Adrenal gland (tissue), 12 donors: Measurements from ENCODE around the gene NCAM2. TPM values are rescaled to one million over a fixed set of nuclear protein-coding genes. Genes with fewer than 3 reads are reported as not detected.

Experiments
- DNase-seq, 7 donors: peaks; one replicate each; pipeline ENCODE4 v3.0.0-alpha.2; 2019 to 2020
- H3K27ac ChIP-seq, 5 donors: fragments of 200-600 bp; sonication (generic) in 4 of 5; 1 replicate in 3 of 5; 2 replicates in 2 of 5; pipeline versions ENCODE4 v1.5.1 to v1.8.0; 2016 to 2020; ENCODE audit warnings: mild to moderate bottlenecking in 1 of 5
- H3K27me3 ChIP-seq: fragments of 200-600 bp; 2 replicates; pipeline ENCODE4 v1.8.0; 2021
- H3K36me3 ChIP-seq, 2 donors: fragments of 200-600 bp; replicated peaks in 1 of 2; 1 replicate in 1 of 2; 2 replicates in 1 of 2; pipeline versions ENCODE4 v1.5.1 to v1.8.0; 2018 to 2022
- H3K4me1 ChIP-seq, 2 donors: fragments of 200-600 bp; replicated peaks in 1 of 2; 1 replicate in 1 of 2; 2 replicates in 1 of 2; pipeline versions ENCODE4 v1.5.1 to v1.8.0; 2018 to 2021
- H3K4me3 ChIP-seq, 4 donors: fragments of 200-600 bp; sonication (generic) in 3 of 4; one replicate each; pipeline ENCODE4 v1.5.1; 2016 to 2018
- H3K9me3 ChIP-seq, 3 donors: fragments of 200-600 bp; sonication (generic) in 1 of 3; replicated peaks in 1 of 3; 1 replicate in 2 of 3; 2 replicates in 1 of 3; pipeline versions ENCODE4 v1.5.1 to v1.8.0; 2016 to 2021
- CTCF ChIP-seq, 6 experiments: fragments of 450-650 bp in 4 of 6; fragments of 200-600 bp in 2 of 6; sonication (generic) in 1 of 6; IDR thresholded peaks; 1 replicate in 5 of 6; 2 replicates in 1 of 6; pipeline versions ENCODE4 v1.5.1 to v1.8.0; 2016 to 2021; ENCODE audit warnings: antibody characterized with exemption in 6 of 6, mild to moderate bottlenecking in 2 of 6, moderate library complexity in 1 of 6
- POLR2A ChIP-seq, 2 donors: fragments of 450-650 bp; IDR thresholded peaks; one replicate each; pipeline ENCODE4 v1.6.1; 2017; ENCODE audit warnings: antibody characterized with exemption in 2 of 2, mild to moderate bottlenecking in 2 of 2, moderate library complexity in 1 of 2
- WGBS, 4 donors: extraction: QIAGEN DNeasy Blood & Tissue Kit in 2 of 4; methylation state at CpG; one replicate each; pipeline versions ENCODE4 v1.1.5 to v1.1.7; 2013 to 2017; 5-methylcytosine and 5-hydroxymethylcytosine counted together
- intact Hi-C, 2 donors: fragments of 100-400 bp; cut with DNase I; formaldehyde crosslinking; loops; one replicate each; pipeline versions ENCODE4 v1.14.1 to v1.15.0; 2022 to 2023
- polyA plus RNA-seq, 3 donors: library from polyadenylated mRNA; stranded (reverse); fragments of 200-250 nt in 2 of 3; fragments of 350-450 nt in 1 of 3; fragmentation: Illumina TruSeq in 1 of 3; extraction: RNeasy Lipid Tissue Mini Kit (QIAGEN cat#74804) in 1 of 3; gene quantifications; one replicate each; pipeline ENCODE4 v1.2.3, GENCODE V29; 2013 to 2014
- total RNA-seq, 9 donors: library from RNA; depleted of rRNA in 4 of 9; stranded (reverse); fragments of >200 nt in 4 of 9; fragments of 120-200 nt in 1 of 9; fragmentation: NEBNext Ultra II Directional in 1 of 9; extraction: Animal tissue kit (Norgen Biotek cat#: 25700) in 1 of 9; gene quantifications; one replicate each; pipeline versions ENCODE4 v1.1.0 to v1.2.4, GENCODE V29; 2013 to 2023
- donor health status: healthy with polysubstance abuse.
- donor health status: Bipolar disorder and iron deficiency.
- donor health status: DM: yes; HTN: yes; CAD: no.
- donor health status: DM: no; HTN: no; CAD: no.
- donor health status: DM: no; HTN: no; CAD: no.
- donor health status: DM: yes; HTN: yes; CAD: no.

Gene NCAM2
- total and polyA plus RNA-seq, 12 donors: 2.2 to 59.4 (median 18.9) TPM

- no peaks in the 10 kb centered on the region for H3K27me3 ChIP-seq
- TF ChIP-seq CTCF (IDR thresholded peaks at IDR 0.05) (no peak), POLR2A (IDR thresholded peaks at IDR 0.05) (no peak)
- no peaks in the 10 kb centered on the region for H3K9me3 ChIP-seq
- H3K4me1 ChIP-seq: no peaks in the 10 kb centered on the region
- intact Hi-C loops: no loop called here
- WGBS, 4 donors: 71 to 91% (median 81%) methylated on average over 13 of the region's 13 CpGs
- H3K36me3 ChIP-seq: no peaks in the 10 kb centered on the region
- DNase-seq: no peak
- no peak overlapping the region for H3K27ac ChIP-seq
- H3K4me3 ChIP-seq: no peak overlapping the region
Measured at GRCh38 chr21:21279193-21279901, 281.1 kb downstream of the NCAM2 start.

DNA sequence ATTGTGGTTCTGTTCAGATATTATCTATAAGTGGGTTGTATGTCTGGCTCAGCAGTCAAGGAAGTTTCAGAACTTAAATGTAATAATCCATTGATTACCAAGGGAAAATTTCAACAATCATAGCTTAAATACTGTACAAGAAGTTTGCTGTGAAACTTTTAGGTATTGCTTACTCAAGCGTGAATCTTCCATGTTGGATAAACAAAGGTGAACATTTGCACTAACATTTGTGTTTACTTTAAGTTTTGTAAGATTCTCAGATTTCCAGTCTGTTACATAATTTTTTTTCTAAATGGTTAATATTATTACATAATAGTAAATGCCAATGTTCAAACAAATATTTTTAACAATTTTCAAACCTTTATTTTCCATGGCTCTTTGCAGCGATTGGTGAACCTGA, 285.6 kb downstream of the NCAM2 start:
- Histone ChIP-seq H3K36me3 (no peaks in the 10 kb centered on the region), H3K4me1 (no peaks in the 10 kb centered on the region), H3K4me3 (no peak overlapping the region), H3K9me3 (no peaks in the 10 kb centered on the region), H3K27me3 (no peaks in the 10 kb centered on the region), H3K27ac (no peak overlapping the region)
- intact Hi-C loops: no loop called here
- no peak for TF ChIP-seq CTCF (IDR thresholded peaks at IDR 0.05)
- TF ChIP-seq POLR2A (IDR thresholded peaks at IDR 0.05): no peak
- 92 to 98% (median 95%) methylated on average over 2 of the region's 2 CpGs for WGBS, 4 donors
- DNase-seq: no peak

- intact Hi-C loops: no loop called here
Measured at GRCh38 chr21:21286170-21286798, 288.1 kb downstream of the NCAM2 start.

GRCh38 chr21:21290751-21291150, 292.5 kb downstream of the NCAM2 start:
- WGBS, 4 donors: 86 to 96% (median 89%) methylated on average over 4 of the region's 4 CpGs
- H3K36me3 ChIP-seq: no peaks in the 10 kb centered on the region
- TF ChIP-seq CTCF (IDR thresholded peaks at IDR 0.05) (no peak), POLR2A (IDR thresholded peaks at IDR 0.05) (no peak)
- H3K4me3 ChIP-seq: no peak overlapping the region
- H3K27me3 ChIP-seq: no peaks in the 10 kb centered on the region
- no peaks in the 10 kb centered on the region for H3K4me1 ChIP-seq
- no peak overlapping the region for H3K27ac ChIP-seq
- DNase-seq: no peak
- no peaks in the 10 kb centered on the region for H3K9me3 ChIP-seq
- intact Hi-C loops: no loop called here

More at GRCh38 chr21:21286170-21286798, 288.1 kb downstream of the NCAM2 start:
- no peak for TF ChIP-seq CTCF (IDR thresholded peaks at IDR 0.05)
- TF ChIP-seq POLR2A (IDR thresholded peaks at IDR 0.05): no peak
- no peaks in the 10 kb centered on the region for H3K36me3 ChIP-seq
- no peaks in the 10 kb centered on the region for H3K9me3 ChIP-seq
- no peaks in the 10 kb centered on the region for H3K4me1 ChIP-seq
- 77 to 91% (median 80%) methylated on average over 4 of the region's 4 CpGs for WGBS, 4 donors
- DNase-seq: no peak
- H3K27me3 ChIP-seq: no peaks in the 10 kb centered on the region
- H3K27ac ChIP-seq: no peak overlapping the region
- H3K4me3 ChIP-seq: no peak overlapping the region
